Keratinocyte (primary cell): ENCODE measurements around the gene TECPR1. TPM values are rescaled to one million over a fixed set of nuclear protein-coding genes. Genes with fewer than 3 reads are reported as not detected.

Source experiments
- DNase-seq: peaks from one replicate; pipeline ENCODE4 v3.0.0-alpha.2; 2011; ENCODE audit warnings: low read depth, missing footprints, low spot score
- FAIRE-seq: peaks from 2 replicates; lab custom pipeline; 2011; peaks lifted over from hg19 to GRCh38; lab: Jason Lieb, UNC
- H2AFZ ChIP-seq: 2 replicates; pipeline ENCODE4 v1.6.0; 2012; ENCODE audit warnings: low read length, control low read depth, inconsistent platforms; ENCODE audit not compliant: control insufficient read depth
- H3K27ac ChIP-seq: 2 replicates; pipeline ENCODE4 v1.5.1; 2011; ENCODE audit warnings: low read length; ENCODE audit not compliant: control insufficient read depth, insufficient read depth
- H3K27me3 ChIP-seq: 3 replicates; pipeline ENCODE4 v1.6.0; 2011; ENCODE audit warnings: low read length; ENCODE audit not compliant: control insufficient read depth, insufficient read depth; ENCODE audit errors: extremely low read depth
- H3K36me3 ChIP-seq, 2 experiments: 2 replicates in 1 of 2; 3 replicates in 1 of 2; pipeline ENCODE4 v1.5.1; 2011; ENCODE audit warnings: low read length in 2 of 2, mild to moderate bottlenecking in 1 of 2; ENCODE audit not compliant: control insufficient read depth in 2 of 2, insufficient read depth in 2 of 2; ENCODE audit errors: extremely low read depth in 1 of 2
- H3K4me1 ChIP-seq: 3 replicates; pipeline ENCODE4 v1.5.1; 2011; ENCODE audit warnings: low read length; ENCODE audit not compliant: control insufficient read depth, insufficient read depth; ENCODE audit errors: extremely low read depth
- H3K4me2 ChIP-seq: 3 replicates; pipeline ENCODE4 v1.6.0; 2011; ENCODE audit warnings: low read depth, low read length; ENCODE audit not compliant: control insufficient read depth, insufficient read depth; ENCODE audit errors: extremely low read depth
- H3K4me3 ChIP-seq, 3 experiments: fragments of 200-600 bp in 1 of 3; sonication (generic) in 1 of 3; 2 replicates in 2 of 3; 3 replicates in 1 of 3; pipeline ENCODE4 v1.5.1; 2011 to 2016; ENCODE audit warnings: low read length in 3 of 3, mild to moderate bottlenecking in 3 of 3, control low read depth in 2 of 3, inconsistent platforms in 1 of 3, low read depth in 1 of 3, mixed read lengths in 1 of 3, mixed run types in 1 of 3, moderate library complexity in 1 of 3; ENCODE audit not compliant: control insufficient read depth in 2 of 3, insufficient read depth in 2 of 3; ENCODE audit errors: extremely low read depth in 1 of 3
- H3K79me2 ChIP-seq: 2 replicates; pipeline ENCODE4 v1.6.0; 2012; ENCODE audit warnings: low read length; ENCODE audit not compliant: control insufficient read depth, insufficient read depth
- H3K9ac ChIP-seq: 3 replicates; pipeline ENCODE4 v1.6.0; 2011; ENCODE audit warnings: low read length; ENCODE audit not compliant: control insufficient read depth, insufficient read depth; ENCODE audit errors: extremely low read depth
- H3K9me1 ChIP-seq: 3 replicates; pipeline ENCODE4 v1.6.0; 2011; ENCODE audit warnings: low read length; ENCODE audit not compliant: control insufficient read depth, insufficient read depth; ENCODE audit errors: extremely low read depth
- H3K9me3 ChIP-seq: 2 replicates; pipeline ENCODE4 v1.5.1; 2012; ENCODE audit warnings: low read depth, low read length; ENCODE audit not compliant: control insufficient read depth
- H4K20me1 ChIP-seq: 3 replicates; pipeline ENCODE4 v1.6.0; 2011; ENCODE audit warnings: low read length; ENCODE audit not compliant: control insufficient read depth, insufficient read depth; ENCODE audit errors: extremely low read depth
- CTCF ChIP-seq, 3 experiments: IDR thresholded peaks in 1 of 3; conservative IDR thresholded peaks in 1 of 3; optimal IDR thresholded peaks in 1 of 3; 2 replicates in 2 of 3; 3 replicates in 1 of 3; pipeline versions ENCODE3 to v1.5.1; 2011; ENCODE audit warnings: low read length in 3 of 3, mild to moderate bottlenecking in 3 of 3, moderate library complexity in 2 of 3, control low read depth in 1 of 3, inconsistent platforms in 1 of 3; ENCODE audit not compliant: insufficient read depth in 2 of 3; ENCODE audit errors: extremely low read depth in 1 of 3
- EZH2 ChIP-seq: IDR thresholded peaks from one replicate; pipeline ENCODE4 v1.6.1; 2012; ENCODE audit warnings: inconsistent platforms, mild to moderate bottlenecking, low read length, moderate library complexity
- dilution Hi-C: fragments of 300-500 bp; cut with MboI; formaldehyde crosslinking; loops from one replicate; pipeline ENCODE4 v1.7.0; 2020; ENCODE audit warnings: low sequenced_read_pairs; ENCODE audit not compliant: extremely low pct_ligation_motif_present
- polyA plus RNA-seq, 5 experiments: library from polyadenylated mRNA; depleted of rRNA in 3 of 5; stranded (reverse) in 3 of 5; stranded (forward) in 1 of 5; unstranded in 1 of 5; fragments of >200 nt; gene quantifications; 1 replicate in 1 of 5; 2 replicates in 3 of 5; 3 replicates in 1 of 5; pipeline versions ENCODE4 v1.2.1 to v1.2.3, GENCODE V29; 2011 to 2012; ENCODE audit warnings: missing spikeins in 2 of 5, low read depth in 1 of 5, low replicate concordance in 1 of 5

The TECPR1 gene
- polyA plus RNA-seq, 1 donor (not counting 4 experiments of a cell fraction or from before 2014, with no cell fraction given), result 2.4 TPM

- peak overlapping the region; percentile 96 for H3K4me2 ChIP-seq
- FAIRE-seq (no peak), DNase-seq (no peak)
- H3K9me1 ChIP-seq, result peaks cover 4% of the 10 kb centered on the region
- dilution Hi-C loops, result no loop called here
- peak overlapping the region; percentile 78 for H3K27ac ChIP-seq
- H3K36me3 ChIP-seq, result peaks cover 21 to 27% of the 10 kb centered on the region in 2 experiments
- no peaks in the 10 kb centered on the region for H3K27me3 ChIP-seq
- no peak overlapping the region for H2AFZ ChIP-seq
- peak overlapping the region; percentile 78 for H3K9ac ChIP-seq
- H3K9me3 ChIP-seq, result no peaks in the 10 kb centered on the region
- TF ChIP-seq CTCF (optimal IDR thresholded peaks at IDR 0.05 in 1 of 3, IDR thresholded peaks at IDR 0.05 in 1 of 3, conservative IDR thresholded peaks at IDR 0.05 in 1 of 3; ENCODE audit: extremely low read depth in 1 of 3, insufficient read depth in 2 of 3, low read length in 3 of 3) (no peak), EZH2 (no peak)
- H4K20me1 ChIP-seq, result peaks cover 14% of the 10 kb centered on the region
- H3K79me2 ChIP-seq, result peaks cover 67% of the 10 kb centered on the region
- peak overlapping the region; percentile 6 to 89 (median 15) for H3K4me3 ChIP-seq
- H3K4me1 ChIP-seq, result peaks cover 52% of the 10 kb centered on the region
Measured at GRCh38 chr7:98286701-98287485, 34.9 kb upstream of the TECPR1 start.

GRCh38 chr7:98286093-98286539 is 34.1 kb upstream of the TECPR1 start:
- Histone ChIP-seq H3K4me2 (peak overlapping the region; percentile 96), H3K27ac (peak overlapping the region; percentile 78), H3K79me2 (peaks cover 67% of the 10 kb centered on the region), H3K9ac (peak overlapping the region; percentile 78), H4K20me1 (peaks cover 14% of the 10 kb centered on the region), H3K9me1 (peaks cover 4% of the 10 kb centered on the region), H3K4me3 (peak overlapping the region; percentile 6 to 89 (median 15)), H3K4me1 (peaks cover 52% of the 10 kb centered on the region), H3K9me3 (no peaks in the 10 kb centered on the region), H3K36me3 (peaks cover 16 to 25% of the 10 kb centered on the region in 2 experiments), H2AFZ (no peak overlapping the region), H3K27me3 (no peaks in the 10 kb centered on the region)
- peak; percentile 71 for DNase-seq
- FAIRE-seq, result no peak
- TF ChIP-seq EZH2 (no peak), CTCF (optimal IDR thresholded peaks at IDR 0.05 in 1 of 3, IDR thresholded peaks at IDR 0.05 in 1 of 3, conservative IDR thresholded peaks at IDR 0.05 in 1 of 3; ENCODE audit: extremely low read depth in 1 of 3, insufficient read depth in 2 of 3, low read length in 3 of 3) (no peak)
- dilution Hi-C loops, result no loop called here
